ENCODE data around the gene NFATC1.

DNA sequence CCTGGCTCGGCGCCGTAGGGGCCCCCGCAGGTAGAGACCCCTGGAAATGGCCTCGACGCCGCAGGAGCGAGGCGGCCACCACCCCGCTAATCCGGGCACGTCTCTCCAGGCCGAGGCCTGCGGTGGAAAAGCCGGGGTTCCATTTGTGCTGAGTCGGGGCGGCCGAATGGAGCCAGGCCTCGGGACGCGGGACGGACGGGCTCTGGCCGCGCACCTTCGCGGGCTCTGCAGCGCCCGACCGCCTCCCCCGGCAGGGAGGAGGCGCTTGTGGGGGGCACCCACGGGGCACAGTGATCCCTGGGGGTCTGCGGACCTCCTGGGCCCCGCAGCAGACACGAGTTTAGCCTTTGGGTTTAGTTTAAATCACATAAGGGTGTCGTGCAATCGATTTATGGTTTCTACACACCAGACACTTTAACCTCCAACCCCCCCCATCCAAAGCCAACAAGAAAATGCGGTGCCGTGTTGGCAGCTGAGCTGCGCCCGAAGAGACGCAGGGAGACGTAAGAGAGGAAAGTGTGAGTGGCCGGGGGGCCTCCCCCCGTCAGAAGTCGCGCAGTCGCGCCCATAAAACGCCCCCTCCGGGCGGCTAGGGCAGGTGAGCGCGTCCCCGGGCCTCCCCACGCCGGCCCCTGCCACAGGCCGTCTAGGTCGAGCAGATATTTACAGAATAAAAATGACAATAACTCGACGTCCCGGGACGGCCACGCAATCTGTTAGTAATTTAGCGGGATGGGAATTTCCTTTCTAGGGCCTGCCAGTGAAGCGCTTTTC lies 1.0 kb upstream of the NFATC1 start:
- no peak for TF ChIP-seq EZH2 (IDR thresholded peaks at IDR 0.05; ENCODE audit: insufficient read depth, poor library complexity, severe bottlenecking)
- TF ChIP-seq EZH2phosphoT487 (IDR thresholded peaks at IDR 0.05; ENCODE audit: insufficient read depth, low read depth): no peak
